Left kidney (tissue), 8 donors: ENCODE data around the gene SPINK13. TPM values are rescaled to one million over a fixed set of nuclear protein-coding genes. Genes with fewer than 3 reads are reported as not detected.
"Not testable (repeated sequence)": the region's sequence is repeated elsewhere in the genome, so short reads cannot be mapped to it uniquely, and the experiment has no call there.

Experiments used
- DNase-seq: peaks from one replicate; pipeline ENCODE4 v3.0.0-alpha.2; 2013
- long read RNA-seq, 8 donors: transcript quantifications; one replicate each; lab custom pipeline, GENCODE V29; 2026
- polyA plus RNA-seq: library from polyadenylated mRNA; unstranded; fragments of 120-200 nt; gene quantifications from one replicate; pipeline ENCODE4 v1.2.1, GENCODE V29; 2013; ENCODE audit not compliant: insufficient read length

SPINK13 gene
- polyA plus RNA-seq: 1.1 TPM
- long read RNA-seq, donor 1: 0 reads
- long read RNA-seq, donor 2: 0 reads
- long read RNA-seq, donor 3: 0 reads
- long read RNA-seq, donor 4: 0 reads
- long read RNA-seq, donor 5: 0 reads
- long read RNA-seq, donor 6: 0 reads
- long read RNA-seq, donor 7: 0 reads
- long read RNA-seq, donor 8: 0 reads

GRCh38 chr5:148268566-148268965 lies at the start of gene SPINK13:
Gene SPINK13, plus strand, starts transcription at chr5:148268794. Its CDS starts 1,279 bp downstream, at chr5:148270073.
- DNase-seq: no peak

- DNase-seq: no peak
Measured at GRCh38 chr5:148221508-148221907, 47.1 kb upstream of the SPINK13 start.

- no peak for DNase-seq
Measured at GRCh38 chr5:148224117-148224742, 44.4 kb upstream of the SPINK13 start.

- DNase-seq: no peak
Measured at GRCh38 chr5:148228392-148228984, 40.1 kb upstream of the SPINK13 start.

GRCh38 chr5:148229840-148230239 lies 38.8 kb upstream of the SPINK13 start:
- no peak for DNase-seq

GRCh38 chr5:148230240-148230639 lies 38.4 kb upstream of the SPINK13 start:
- no peak for DNase-seq

- DNase-seq: peak; percentile 1
Measured at GRCh38 chr5:148237785-148238417, 30.7 kb upstream of the SPINK13 start.

GRCh38 chr5:148238418-148238794 lies 30.2 kb upstream of the SPINK13 start, which contains the start of gene MARCOL:
Gene MARCOL, plus strand, starts transcription at chr5:148238525. Its CDS starts 73 bp downstream, at chr5:148238598.
- DNase-seq: no peak

- no peak for DNase-seq
Measured at GRCh38 chr5:148248894-148249293, 19.7 kb upstream of the SPINK13 start.

GRCh38 chr5:148255456-148255855 lies 13.1 kb upstream of the SPINK13 start:
- no peak for DNase-seq

- no peak for DNase-seq
Measured at GRCh38 chr5:148259288-148259687, 9.3 kb upstream of the SPINK13 start.

- DNase-seq: no peak
Measured at GRCh38 chr5:148261221-148261620, 7.4 kb upstream of the SPINK13 start.

- DNase-seq: no peak
Measured at GRCh38 chr5:148267962-148268361, 632 bp upstream of the SPINK13 start.

- not testable (repeated sequence) for DNase-seq
Measured at GRCh38 chr5:148275129-148275528, 6.5 kb downstream of the SPINK13 start.

- DNase-seq: not testable (repeated sequence)
Measured at GRCh38 chr5:148280893-148281292, 12.3 kb downstream of the SPINK13 start.

- DNase-seq: not testable (repeated sequence)
Measured at GRCh38 chr5:148281336-148281735, 12.7 kb downstream of the SPINK13 start.

GRCh38 chr5:148290271-148291195 lies 21.9 kb downstream of the SPINK13 start:
- DNase-seq: no peak

GRCh38 chr5:148297731-148298130 lies 29.1 kb downstream of the SPINK13 start:
- no peak for DNase-seq

- no peak for DNase-seq
Measured at GRCh38 chr5:148306446-148306845, 37.9 kb downstream of the SPINK13 start.

- DNase-seq: no peak
Measured at GRCh38 chr5:148309019-148309418, 40.4 kb downstream of the SPINK13 start.

GRCh38 chr5:148309746-148310145 lies 41.2 kb downstream of the SPINK13 start:
- DNase-seq: no peak

- no peak for DNase-seq
Measured at GRCh38 chr5:148311484-148311883, 42.9 kb downstream of the SPINK13 start.
